ENCODE data around the gene GRID1. TPM values are rescaled to one million over a fixed set of nuclear protein-coding genes. Genes with fewer than 3 reads are reported as not detected.
"Not testable (repeated sequence)": the region's sequence is repeated elsewhere in the genome, so short reads cannot be mapped to it uniquely, and the experiment has no call there.

The GRID1 gene
- total RNA-seq, 1 experiment from 2014 or later: not detected

DNA sequence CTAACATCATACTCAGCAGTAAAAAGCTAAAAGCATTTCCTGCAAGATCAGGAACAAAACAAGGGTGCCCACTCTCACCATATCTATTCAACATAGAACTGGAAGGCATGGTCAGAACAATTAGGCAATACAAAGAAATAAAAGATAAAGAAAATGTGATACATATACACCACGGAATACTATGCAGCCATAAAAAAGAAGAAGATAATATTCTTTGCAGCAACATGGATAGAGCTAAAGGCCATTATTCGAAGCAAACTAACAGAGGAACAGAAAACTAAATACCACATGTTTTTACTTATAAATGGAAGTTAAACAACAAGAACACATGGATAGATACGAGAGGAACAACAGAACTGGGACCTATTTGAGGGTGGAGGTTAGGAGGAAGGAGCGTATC lies 652.7 kb downstream of the GRID1 start:
- Histone ChIP-seq H3K9me3 (ENCODE audit: low read length) (no peaks in the 10 kb centered on the region), H3K4me2 (ENCODE audit: low read length) (no peak overlapping the region), H3K9ac (ENCODE audit: low read length) (no peak overlapping the region), H3K27me3 (ENCODE audit: low read length) (no peaks in the 10 kb centered on the region), H3K4me3 (ENCODE audit: low read length) (no peak overlapping the region), H4K20me1 (ENCODE audit: low read length) (no peaks in the 10 kb centered on the region), H3K4me1 (ENCODE audit: insufficient read depth, low read length) (no peaks in the 10 kb centered on the region), H3F3A (ENCODE audit: low read length, unreplicated experiment) (no peaks in the 10 kb centered on the region), H3K36me3 (ENCODE audit: low read depth, low read length) (no peaks in the 10 kb centered on the region), H2AFZ (ENCODE audit: low read length) (no peak overlapping the region), H3K9me2 (replicated peaks; ENCODE audit: low read length) (no peaks in the 10 kb centered on the region), H3K79me2 (ENCODE audit: low read length) (no peaks in the 10 kb centered on the region), H3K27ac (ENCODE audit: low read length) (no peak overlapping the region)
- no peak for DNase-seq
- TF ChIP-seq EZH2phosphoT487 (IDR thresholded peaks at IDR 0.05; ENCODE audit: borderline replicate concordance, low read length): no peak
- TF ChIP-seq, protein P1, sequence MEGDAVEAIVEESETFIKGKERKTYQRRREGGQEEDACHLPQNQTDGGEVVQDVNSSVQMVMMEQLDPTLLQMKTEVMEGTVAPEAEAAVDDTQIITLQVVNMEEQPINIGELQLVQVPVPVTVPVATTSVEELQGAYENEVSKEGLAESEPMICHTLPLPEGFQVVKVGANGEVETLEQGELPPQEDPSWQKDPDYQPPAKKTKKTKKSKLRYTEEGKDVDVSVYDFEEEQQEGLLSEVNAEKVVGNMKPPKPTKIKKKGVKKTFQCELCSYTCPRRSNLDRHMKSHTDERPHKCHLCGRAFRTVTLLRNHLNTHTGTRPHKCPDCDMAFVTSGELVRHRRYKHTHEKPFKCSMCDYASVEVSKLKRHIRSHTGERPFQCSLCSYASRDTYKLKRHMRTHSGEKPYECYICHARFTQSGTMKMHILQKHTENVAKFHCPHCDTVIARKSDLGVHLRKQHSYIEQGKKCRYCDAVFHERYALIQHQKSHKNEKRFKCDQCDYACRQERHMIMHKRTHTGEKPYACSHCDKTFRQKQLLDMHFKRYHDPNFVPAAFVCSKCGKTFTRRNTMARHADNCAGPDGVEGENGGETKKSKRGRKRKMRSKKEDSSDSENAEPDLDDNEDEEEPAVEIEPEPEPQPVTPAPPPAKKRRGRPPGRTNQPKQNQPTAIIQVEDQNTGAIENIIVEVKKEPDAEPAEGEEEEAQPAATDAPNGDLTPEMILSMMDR (conservative IDR thresholded peaks at IDR 0.05; ENCODE audit: low read depth, low read length): no peak
- TF ChIP-seq EZH2 (IDR thresholded peaks at IDR 0.05; ENCODE audit: low read length, unreplicated experiment): no peak
- POLR2A ChIA-PET (ENCODE audit: unreplicated experiment): no interaction called here
- CTCF ChIA-PET: no interaction called here
- intact Hi-C loops (cut with micrococcal nuclease): no loop called here
- ATAC-seq: no peak
- BruUV-seq (replicated peaks): no TSS peak

DNA sequence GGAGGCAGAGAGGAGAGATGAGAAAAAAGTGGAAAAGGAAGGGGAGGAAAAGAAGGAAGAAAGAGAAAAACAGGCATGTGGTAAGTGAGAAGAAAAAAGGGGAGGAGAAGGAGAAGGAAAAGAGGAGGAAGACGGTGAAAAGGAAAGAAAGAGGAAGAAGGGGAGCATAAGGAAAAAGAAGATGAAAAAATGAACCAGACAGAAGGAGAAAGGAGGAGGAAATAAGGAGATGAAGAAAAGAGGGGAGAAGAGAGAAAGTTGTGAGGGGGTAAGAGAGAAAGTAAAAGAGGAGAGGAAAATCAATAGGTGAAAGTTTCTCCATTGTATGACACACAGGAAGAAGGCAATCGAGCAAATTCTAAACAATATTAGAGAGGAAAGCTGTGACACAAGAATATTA lies 663.8 kb downstream of the GRID1 start:
- Histone ChIP-seq H3K9ac (ENCODE audit: low read length) (no peak overlapping the region), H3K27me3 (ENCODE audit: low read length) (no peaks in the 10 kb centered on the region), H3K79me2 (ENCODE audit: low read length) (no peaks in the 10 kb centered on the region), H3K4me3 (ENCODE audit: low read length) (no peak overlapping the region), H3K4me1 (ENCODE audit: insufficient read depth, low read length) (no peaks in the 10 kb centered on the region), H3K4me2 (ENCODE audit: low read length) (no peak overlapping the region), H3K36me3 (ENCODE audit: low read depth, low read length) (no peaks in the 10 kb centered on the region), H3K9me3 (ENCODE audit: low read length) (no peaks in the 10 kb centered on the region), H3F3A (ENCODE audit: low read length, unreplicated experiment) (no peaks in the 10 kb centered on the region), H2AFZ (ENCODE audit: low read length) (no peak overlapping the region), H3K9me2 (replicated peaks; ENCODE audit: low read length) (no peaks in the 10 kb centered on the region), H4K20me1 (ENCODE audit: low read length) (no peaks in the 10 kb centered on the region), H3K27ac (ENCODE audit: low read length) (no peak overlapping the region)
- TF ChIP-seq, protein P1 (conservative IDR thresholded peaks at IDR 0.05; ENCODE audit: low read depth, low read length): no peak
- no peak for TF ChIP-seq EZH2 (IDR thresholded peaks at IDR 0.05; ENCODE audit: low read length, unreplicated experiment)
- TF ChIP-seq EZH2phosphoT487 (IDR thresholded peaks at IDR 0.05; ENCODE audit: borderline replicate concordance, low read length): no peak
- BruUV-seq (replicated peaks): no TSS peak
- POLR2A ChIA-PET (ENCODE audit: unreplicated experiment): no interaction called here
- CTCF ChIA-PET: no interaction called here
- ATAC-seq (no peak), DNase-seq (no peak)
- intact Hi-C loops (cut with micrococcal nuclease): no loop called here

DNA sequence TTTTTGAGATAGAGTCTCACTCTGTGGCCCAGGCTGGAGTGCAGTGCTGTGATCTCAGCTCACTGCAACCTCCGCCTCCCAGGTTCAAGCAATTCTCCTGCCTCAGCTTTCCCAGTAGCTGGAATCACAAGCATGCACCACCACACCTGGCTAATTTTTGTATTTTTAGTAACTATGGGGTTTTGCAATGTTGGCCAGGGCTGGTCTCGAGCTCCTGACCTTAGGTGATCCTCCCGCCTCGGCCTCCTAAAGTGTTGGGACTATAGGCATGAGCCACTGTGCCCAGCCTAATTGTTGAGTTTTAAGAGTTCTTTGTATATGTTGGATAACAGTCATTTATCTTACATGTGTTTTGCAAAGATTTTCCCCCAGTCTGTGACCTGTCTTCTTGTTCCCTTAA lies 667.5 kb downstream of the GRID1 start:
- H3K4me3 ChIP-seq (ENCODE audit: low read length); intact Hi-C loops (cut with micrococcal nuclease); H3K9ac ChIP-seq (ENCODE audit: low read length); H3K4me2 ChIP-seq (ENCODE audit: low read length); ATAC-seq; H3K4me1 ChIP-seq (ENCODE audit: insufficient read depth, low read length); H4K20me1 ChIP-seq (ENCODE audit: low read length); H3K9me3 ChIP-seq (ENCODE audit: low read length); H3F3A ChIP-seq (ENCODE audit: low read length, unreplicated experiment); H3K27me3 ChIP-seq (ENCODE audit: low read length); H3K27ac ChIP-seq (ENCODE audit: low read length); CTCF ChIA-PET; H3K36me3 ChIP-seq (ENCODE audit: low read depth, low read length); BruUV-seq (replicated peaks); H2AFZ ChIP-seq (ENCODE audit: low read length); H3K9me2 ChIP-seq (replicated peaks; ENCODE audit: low read length); DNase-seq; H3K79me2 ChIP-seq (ENCODE audit: low read length): not testable (repeated sequence)
- POLR2A ChIA-PET (ENCODE audit: unreplicated experiment): interaction anchor here (0.5 kb wide), 1 partner anchor 10 kb away, joined by 6 read pairs; no protein-coding TSS in a partner anchor

Measured in PC-3 (cell line).